ENCODE measurements around the gene SHB.

- TF ChIP-seq CTCF (conservative IDR thresholded peaks at IDR 0.05 in 1 of 2, IDR thresholded peaks at IDR 0.05 in 1 of 2; ENCODE audit: low read depth in 1 of 2, low read length in 2 of 2): no peak
- TF ChIP-seq EZH2 (IDR thresholded peaks at IDR 0.05; ENCODE audit: low read length, missing control alignments): no peak
Observed at GRCh38 chr9:37910271-37910670, 158.8 kb downstream of the SHB start.
